CD8-positive, alpha-beta memory T cell (primary cell): ENCODE results near the gene POLR3GL. TPM values are rescaled to one million over a fixed set of nuclear protein-coding genes. Genes with fewer than 3 reads are reported as not detected.
A peak's percentile ranks its signal among the peaks of the same experiment; 100 is the strongest.

Source experiments
- CTCF ChIA-PET: fragments of 350-600 bp; sonication (Branson Sonifier 250); formaldehyde crosslinking; loops from one replicate; lab custom pipeline; 2021; ENCODE audit warnings: antibody characterized with exemption; lab: Charles Lee
- POLR2A ChIA-PET: fragments of 350-600 bp; sonication (Branson Sonifier 250); formaldehyde crosslinking; loops from one replicate; lab custom pipeline; 2021; ENCODE audit warnings: antibody characterized with exemption; lab: Charles Lee
- DNase-seq, 5 donors: peaks; one replicate each; pipeline versions ENCODE4 v3.0.0 to v3.0.0-alpha.2; 2020 to 2022; ENCODE audit warnings: mixed read lengths in 1 of 5
- H3K27ac ChIP-seq: one replicate; pipeline ENCODE4 v1.7.0; 2013; ENCODE audit warnings: low read depth, mild to moderate bottlenecking, low read length, moderate library complexity
- H3K27me3 ChIP-seq: 2 replicates; pipeline ENCODE4 v1.7.0; 2013; ENCODE audit warnings: low read length, mild to moderate bottlenecking; ENCODE audit not compliant: insufficient read depth, poor library complexity, severe bottlenecking
- H3K36me3 ChIP-seq: 2 replicates; pipeline ENCODE4 v1.7.0; 2013; ENCODE audit warnings: mild to moderate bottlenecking, low read length, moderate library complexity; ENCODE audit not compliant: insufficient read depth
- H3K4me1 ChIP-seq: 2 replicates; pipeline ENCODE4 v1.7.0; 2013; ENCODE audit warnings: mild to moderate bottlenecking, low read length, moderate library complexity; ENCODE audit not compliant: insufficient read depth
- H3K4me3 ChIP-seq: 2 replicates; pipeline ENCODE4 v1.7.0; 2013; ENCODE audit warnings: mild to moderate bottlenecking, low read length
- H3K9me3 ChIP-seq: 2 replicates; pipeline ENCODE4 v1.7.0; 2013; ENCODE audit warnings: mild to moderate bottlenecking, low read length
- H3K27ac Mint-ChIP-seq, 8 donors: one replicate each; pipeline ENCODE4 v1.8.0; 2020 to 2021; ENCODE audit warnings: mixed read lengths in 8 of 8, mild to moderate bottlenecking in 6 of 8, inconsistent platforms in 3 of 8, moderate library complexity in 3 of 8
- H3K27me3 Mint-ChIP-seq, 2 donors: one replicate each; pipeline ENCODE4 v1.8.0; 2020 to 2021; ENCODE audit warnings: mixed read lengths in 2 of 2, mild to moderate bottlenecking in 1 of 2, moderate library complexity in 1 of 2
- H3K36me3 Mint-ChIP-seq, 3 donors: one replicate each; pipeline ENCODE4 v1.8.0; 2020 to 2021; ENCODE audit warnings: mixed read lengths in 3 of 3, inconsistent platforms in 1 of 3, mild to moderate bottlenecking in 1 of 3
- H3K4me1 Mint-ChIP-seq, 3 donors: one replicate each; pipeline ENCODE4 v1.8.0; 2020 to 2021; ENCODE audit warnings: mixed read lengths in 3 of 3, inconsistent platforms in 1 of 3, mild to moderate bottlenecking in 1 of 3
- H3K4me3 Mint-ChIP-seq, 7 donors: one replicate each; pipeline ENCODE4 v1.8.0; 2020 to 2021; ENCODE audit warnings: mixed read lengths in 7 of 7, mild to moderate bottlenecking in 6 of 7, moderate library complexity in 4 of 7, inconsistent platforms in 2 of 7
- H3K9me3 Mint-ChIP-seq, 5 donors: one replicate each; pipeline ENCODE4 v1.8.0; 2020 to 2022; ENCODE audit warnings: mixed read lengths in 5 of 5, mild to moderate bottlenecking in 3 of 5, moderate library complexity in 2 of 5, inconsistent platforms in 1 of 5
- polyA plus RNA-seq: library from polyadenylated mRNA; unstranded; fragments of 300-500 nt; fragmentation: Illumina TruSeq; gene quantifications from one replicate; pipeline ENCODE4 v1.2.3, GENCODE V29; 2021
- total RNA-seq, 2 experiments: library from RNA; stranded (reverse); gene quantifications; one replicate each; pipeline ENCODE4 v1.2.3, GENCODE V29; 2021

Gene POLR3GL
- total and polyA plus RNA-seq, 3 experiments from 2014 or later = 21.6 to 103 (median 22.8) TPM

DNA sequence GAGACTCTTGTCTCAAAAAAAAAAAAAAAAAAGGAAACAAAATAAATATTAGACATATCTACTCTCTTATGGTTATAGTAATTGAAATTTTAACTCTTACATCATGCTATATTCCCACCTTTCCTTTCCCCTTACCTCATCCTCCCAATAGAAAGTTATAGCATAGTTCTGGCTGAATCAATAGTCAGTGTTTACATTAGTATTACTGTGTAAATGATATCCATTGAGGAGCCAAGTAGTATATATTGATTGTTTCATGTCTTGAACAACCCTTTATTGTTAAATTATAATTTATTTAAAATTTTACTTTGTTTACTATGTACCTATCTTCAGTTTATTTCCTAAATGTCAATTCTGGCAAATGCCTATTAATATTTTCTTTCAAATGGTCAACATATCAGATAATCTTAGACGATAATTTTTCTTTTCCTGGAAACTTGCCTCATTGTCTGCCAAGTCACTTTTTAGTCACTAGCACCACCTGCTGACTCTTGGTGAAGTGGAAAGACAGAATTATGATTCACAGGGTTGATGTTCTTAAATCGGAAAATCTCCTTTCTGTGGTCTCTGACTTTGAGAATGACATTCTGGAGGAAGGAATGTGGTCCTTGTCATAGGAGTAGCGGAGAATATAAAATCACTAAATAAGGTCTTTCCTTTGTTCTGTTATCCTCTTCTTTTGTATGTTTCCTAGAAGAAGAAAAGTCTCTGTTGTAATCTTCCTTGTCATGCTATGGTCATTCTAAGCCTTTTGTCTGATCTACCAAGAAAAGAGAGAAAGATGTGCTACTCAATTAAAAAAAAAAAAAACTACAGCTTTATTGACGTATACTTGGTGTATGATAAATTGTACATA is 48.4 kb downstream of the POLR3GL start:
- Histone ChIP-seq H3K9me3 (no peaks in the 10 kb centered on the region), H3K27me3 (no peaks in the 10 kb centered on the region), H3K4me1 (no peaks in the 10 kb centered on the region), H3K27ac (no peak overlapping the region), H3K4me3 (no peak overlapping the region), H3K36me3 (no peaks in the 10 kb centered on the region)
- DNase-seq = peak; percentile 24 to 64 (median 59)
- H3K27me3 Mint-ChIP-seq = peaks cover 0 to 14% of the 10 kb centered on the region in 2 donors
- ChIA-PET POLR2A (interaction anchor here (1.2 kb wide), 1 partner anchor 36 kb away, joined by 4 read pairs; no protein-coding TSS in a partner anchor), CTCF (interaction anchor here (0.6 to 26.4 kb wide), 9 partner anchors 10 to 580 kb away, joined by 3 to 475 read pairs (median 4); partner anchors contain the start of genes ANKRD34A, ITGA10, NUDT17 and POLR3GL)
- H3K4me3 Mint-ChIP-seq = no peak overlapping the region
- peaks cover 4 to 12% (median 11%) of the 10 kb centered on the region in 3 donors for H3K4me1 Mint-ChIP-seq
- H3K9me3 Mint-ChIP-seq = no peaks in the 10 kb centered on the region
- H3K27ac Mint-ChIP-seq = no peak overlapping the region
- H3K36me3 Mint-ChIP-seq = peaks cover 0 to 3% (median 0%) of the 10 kb centered on the region in 3 donors

DNA sequence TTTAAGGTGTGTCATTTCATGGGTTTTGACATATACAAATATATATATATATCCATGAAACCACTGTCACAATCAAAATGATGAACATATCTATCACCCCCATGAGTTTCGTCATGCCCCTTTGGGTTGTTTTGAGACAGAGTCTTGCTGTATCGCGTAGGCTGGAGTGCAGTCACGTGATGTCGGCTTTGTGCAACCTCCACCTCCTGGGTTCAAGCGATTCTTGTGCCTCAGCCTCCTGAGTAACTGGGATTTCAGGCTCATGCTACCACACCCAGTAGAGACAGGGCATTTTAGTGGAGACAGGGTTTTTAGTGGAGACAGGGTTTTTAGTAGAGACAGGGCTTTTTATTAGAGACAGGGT is 49.1 kb downstream of the POLR3GL start:
- Histone ChIP-seq H3K4me3 (no peak overlapping the region), H3K27ac (no peak overlapping the region), H3K9me3 (no peaks in the 10 kb centered on the region), H3K36me3 (no peaks in the 10 kb centered on the region), H3K27me3 (peaks cover under 1% of the 10 kb centered on the region), H3K4me1 (no peaks in the 10 kb centered on the region)
- Mint-ChIP-seq H3K27me3 (peaks cover 0 to 20% of the 10 kb centered on the region in 2 donors), H3K4me3 (no peak overlapping the region), H3K27ac (no peak overlapping the region), H3K4me1 (peaks cover 4 to 12% (median 11%) of the 10 kb centered on the region in 3 donors), H3K9me3 (no peaks in the 10 kb centered on the region), H3K36me3 (peaks cover 0 to 4% (median 0%) of the 10 kb centered on the region in 3 donors)
- ChIA-PET CTCF (interaction anchor here (0.6 to 26.4 kb wide), 4 partner anchors 35 to 581 kb away, joined by 3 to 475 read pairs (median 34); partner anchors contain the start of gene NUDT17), POLR2A (no interaction called here)
- no peak for DNase-seq

DNA sequence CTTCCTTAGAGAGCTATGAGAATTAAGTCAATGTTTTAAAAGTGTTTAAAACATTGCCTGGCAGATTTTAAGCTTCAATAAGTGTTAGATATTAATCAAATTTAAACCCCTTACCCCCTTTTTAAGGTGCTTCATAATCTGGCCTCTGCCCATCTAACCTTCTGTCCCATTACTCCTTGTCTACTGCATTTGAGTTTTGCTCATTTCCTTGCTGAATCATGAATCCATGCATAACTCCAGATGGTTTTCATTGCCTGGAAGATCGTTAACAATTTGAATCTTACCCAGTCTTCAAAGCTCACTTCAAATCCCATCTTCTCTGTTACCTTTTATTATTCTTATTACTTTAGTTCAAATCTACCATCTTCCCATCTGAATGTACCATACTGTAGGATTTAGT is 52.4 kb downstream of the POLR3GL start:
- H3K36me3 Mint-ChIP-seq = peaks cover 0 to 4% (median 0%) of the 10 kb centered on the region in 3 donors
- no peak for DNase-seq
- H3K27ac ChIP-seq = no peak overlapping the region
- no peak overlapping the region for H3K4me3 Mint-ChIP-seq
- no peaks in the 10 kb centered on the region for H3K9me3 Mint-ChIP-seq
- no peaks in the 10 kb centered on the region for H3K9me3 ChIP-seq
- POLR2A ChIA-PET = interaction anchor here (0.8 kb wide), 1 partner anchor 171 kb away, joined by 3 read pairs; the partner anchor contains the start of gene NUDT17
- no peak overlapping the region for H3K27ac Mint-ChIP-seq
- H3K4me1 Mint-ChIP-seq = peaks cover 12 to 20% (median 16%) of the 10 kb centered on the region in 3 donors
- peaks cover 26% of the 10 kb centered on the region for H3K27me3 ChIP-seq
- H3K27me3 Mint-ChIP-seq = peaks cover 20 to 51% of the 10 kb centered on the region in 2 donors
- no peaks in the 10 kb centered on the region for H3K36me3 ChIP-seq
- CTCF ChIA-PET = interaction anchor here (1.2 to 3.9 kb wide), 10 partner anchors 9 to 172 kb away, joined by 3 to 20 read pairs (median 5); partner anchors contain the start of genes ANKRD34A, NUDT17 and POLR3GL
- no peak overlapping the region for H3K4me3 ChIP-seq
- H3K4me1 ChIP-seq = peaks cover 8% of the 10 kb centered on the region

DNA sequence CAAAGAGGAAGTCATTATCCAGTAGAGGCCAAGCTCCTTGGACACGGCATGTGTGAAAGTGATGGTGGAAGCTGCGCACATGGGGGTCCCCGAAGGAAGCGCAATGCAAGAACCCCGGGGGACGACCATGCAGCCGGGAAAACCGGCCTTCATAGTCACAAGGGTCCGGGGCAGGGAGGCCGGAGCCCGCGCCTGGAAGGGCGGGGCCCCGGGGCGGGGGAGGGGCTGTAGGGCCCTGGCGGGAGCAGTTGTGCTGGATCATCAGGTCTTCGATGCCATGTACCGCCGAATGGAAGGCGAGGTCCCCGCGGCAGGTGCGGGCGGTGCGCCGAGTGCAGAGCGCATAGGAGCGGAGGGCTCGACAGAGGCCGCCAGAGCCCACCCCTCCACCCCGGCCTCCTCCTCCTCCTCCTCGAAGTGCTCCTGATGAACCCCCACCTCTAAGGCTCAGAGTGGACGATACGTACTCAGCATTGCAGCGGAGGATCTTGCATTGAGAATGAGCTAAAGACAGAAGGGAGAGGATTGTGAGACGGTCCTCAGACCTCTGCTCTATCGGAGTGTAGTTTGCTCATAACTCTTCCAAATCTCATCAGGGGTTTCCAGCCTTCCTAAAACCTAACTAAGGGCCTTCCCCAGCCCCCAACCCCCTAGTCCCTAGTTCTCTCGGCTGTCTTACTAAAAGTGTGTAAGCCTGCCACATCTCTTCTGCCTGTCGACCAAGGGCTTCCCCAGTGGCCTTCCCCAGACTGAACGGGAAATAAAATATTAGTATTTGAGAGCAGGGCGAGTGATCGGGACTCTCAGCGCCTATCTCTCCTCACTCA is 55.0 kb downstream of the POLR3GL start:
- peaks cover 31% of the 10 kb centered on the region for H3K27me3 ChIP-seq
- Mint-ChIP-seq H3K27ac (peak overlapping the region in 2 of 8 donors; percentile 11 to 49), H3K9me3 (no peaks in the 10 kb centered on the region), H3K4me3 (peak overlapping the region in 5 of 7 donors; percentile 17 to 69 (median 29)), H3K27me3 (peaks cover 21 to 74% of the 10 kb centered on the region in 2 donors), H3K36me3 (peaks cover 0 to 4% (median 0%) of the 10 kb centered on the region in 3 donors), H3K4me1 (peaks cover 8 to 14% (median 9%) of the 10 kb centered on the region in 3 donors)
- H3K4me3 ChIP-seq = no peak overlapping the region
- ChIA-PET POLR2A (no interaction called here), CTCF (interaction anchor here (1.0 to 3.9 kb wide), 6 partner anchors 11 to 174 kb away, joined by 3 to 20 read pairs (median 10); partner anchors contain the start of gene NUDT17)
- H3K36me3 ChIP-seq = no peaks in the 10 kb centered on the region
- H3K9me3 ChIP-seq = no peaks in the 10 kb centered on the region
- DNase-seq = no peak
- no peak overlapping the region for H3K27ac ChIP-seq
- H3K4me1 ChIP-seq = peaks cover 8% of the 10 kb centered on the region

DNA sequence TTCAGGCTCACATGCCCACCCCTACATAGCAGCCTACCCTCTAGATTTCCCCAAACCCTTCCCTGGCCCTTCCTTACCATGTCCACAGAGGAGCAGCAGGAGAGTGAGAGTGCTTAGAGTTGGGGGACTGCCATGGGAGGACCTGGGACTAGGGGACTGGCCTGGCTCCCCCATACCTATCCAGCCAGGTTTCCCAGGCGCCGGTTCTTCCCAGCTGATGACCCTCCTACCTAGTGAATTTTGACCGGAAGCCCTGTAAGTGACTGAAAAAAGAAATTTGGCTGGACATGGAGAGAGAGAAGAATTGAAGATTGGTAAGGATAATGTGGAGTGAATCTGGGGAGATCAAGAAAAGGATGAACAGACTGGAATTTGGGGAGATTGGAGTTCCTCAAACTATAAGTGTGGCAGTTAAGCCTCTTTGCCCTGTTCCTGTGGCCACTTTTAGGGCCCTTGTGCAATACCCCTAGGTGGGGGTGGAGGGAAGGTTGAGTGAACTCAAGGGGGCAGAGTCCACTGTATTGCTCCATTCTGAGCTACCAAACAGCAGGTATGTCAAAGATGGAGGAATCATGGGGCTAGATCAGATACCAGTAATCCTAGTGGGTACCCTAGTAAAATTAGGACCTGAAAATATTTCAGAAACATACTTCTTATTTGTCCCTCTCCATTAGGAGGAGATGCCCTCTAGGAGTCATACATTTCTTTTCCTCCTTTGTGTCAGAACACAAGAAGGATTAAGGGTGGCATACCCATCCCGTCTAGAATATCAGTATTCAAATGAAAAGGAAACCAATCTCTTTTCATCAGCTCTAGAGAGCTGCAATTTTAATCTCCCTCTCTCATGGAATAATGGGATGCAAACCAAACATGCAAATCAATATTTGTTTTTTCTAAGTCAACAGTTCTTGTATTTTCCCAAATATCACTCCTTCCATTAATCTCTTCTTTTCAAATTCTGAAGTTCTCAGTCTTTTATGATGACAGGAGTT is 55.9 kb downstream of the POLR3GL start:
- ChIA-PET POLR2A (no interaction called here), CTCF (interaction anchor here (1.0 to 1.7 kb wide), 3 partner anchors 16 to 129 kb away, joined by 3 to 4 read pairs (median 3); no protein-coding TSS in a partner anchor)
- no peak overlapping the region for H3K27ac ChIP-seq
- peaks cover 8 to 14% (median 9%) of the 10 kb centered on the region in 3 donors for H3K4me1 Mint-ChIP-seq
- peaks cover 8% of the 10 kb centered on the region for H3K4me1 ChIP-seq
- peak overlapping the region in 1 of 8 donors; percentile 11 for H3K27ac Mint-ChIP-seq
- H3K27me3 ChIP-seq = peaks cover 31% of the 10 kb centered on the region
- H3K36me3 Mint-ChIP-seq = peaks cover 0 to 4% (median 0%) of the 10 kb centered on the region in 3 donors
- H3K9me3 Mint-ChIP-seq = no peaks in the 10 kb centered on the region
- no peaks in the 10 kb centered on the region for H3K9me3 ChIP-seq
- H3K4me3 ChIP-seq = no peak overlapping the region
- H3K27me3 Mint-ChIP-seq = peaks cover 21 to 79% of the 10 kb centered on the region in 2 donors
- H3K36me3 ChIP-seq = no peaks in the 10 kb centered on the region
- peak overlapping the region in 2 of 7 donors; percentile 17 to 55 for H3K4me3 Mint-ChIP-seq
- DNase-seq = no peak

DNA sequence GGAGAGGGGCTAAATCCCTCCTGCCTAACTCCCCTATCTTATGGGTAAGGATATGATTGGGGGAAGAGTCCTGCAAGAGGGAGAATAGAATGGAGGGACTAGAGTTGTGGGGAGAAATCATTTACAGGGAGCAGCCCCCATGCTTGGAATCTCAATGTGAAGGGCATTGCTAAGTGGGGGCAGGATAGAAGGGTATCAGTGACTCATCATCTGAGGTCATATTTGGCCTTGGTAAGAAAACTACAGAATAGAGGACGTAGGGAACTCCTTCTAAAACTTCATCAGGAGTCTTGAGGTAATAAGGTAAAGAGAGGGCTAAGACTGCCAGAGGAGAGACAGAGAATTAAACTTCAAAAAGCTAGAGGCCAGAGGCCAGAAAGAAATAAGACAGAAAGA is 56.6 kb downstream of the POLR3GL start:
- Mint-ChIP-seq H3K36me3 (peaks cover 0 to 4% (median 0%) of the 10 kb centered on the region in 3 donors), H3K27me3 (peaks cover 23 to 82% of the 10 kb centered on the region in 2 donors), H3K27ac (peak overlapping the region in 1 of 8 donors; percentile 8), H3K9me3 (no peaks in the 10 kb centered on the region), H3K4me1 (peaks cover 8 to 14% (median 9%) of the 10 kb centered on the region in 3 donors), H3K4me3 (no peak overlapping the region)
- no peak for DNase-seq
- Histone ChIP-seq H3K4me1 (peaks cover 8% of the 10 kb centered on the region), H3K27me3 (peaks cover 31% of the 10 kb centered on the region), H3K9me3 (no peaks in the 10 kb centered on the region), H3K4me3 (no peak overlapping the region), H3K27ac (peak overlapping the region; percentile 50), H3K36me3 (no peaks in the 10 kb centered on the region)
- POLR2A ChIA-PET = no interaction called here
- CTCF ChIA-PET = interaction anchor here (0.7 to 1.7 kb wide), 6 partner anchors 17 to 175 kb away, joined by 3 to 5 read pairs (median 3); partner anchors contain the start of gene NUDT17
